ENCODE results near the gene WDFY1. TPM values are rescaled to one million over a fixed set of nuclear protein-coding genes. Genes with fewer than 3 reads are reported as not detected.
"Not testable (repeated sequence)": the region's sequence is repeated elsewhere in the genome, so short reads cannot be mapped to it uniquely, and the experiment has no call there.

WDFY1 gene
- total RNA-seq, 6 experiments from 2014 or later = 35.2 to 50.4 (median 44.7) TPM

GRCh38 chr2:223884399-223884798 is 60.7 kb downstream of the WDFY1 start:
- H3K9me3 Mint-ChIP-seq = no peaks in the 10 kb centered on the region
- DNase-seq = peak; percentile 68
- peaks cover 34% of the 10 kb centered on the region for H3K4me1 Mint-ChIP-seq (ENCODE audit: low read depth)
- H3K27ac Mint-ChIP-seq = peak overlapping the region; percentile 86
- no peak for TF ChIP-seq CTCF (IDR thresholded peaks at IDR 0.05)
- H3K4me3 Mint-ChIP-seq = peak overlapping the region; percentile 10; the same call in 1 of the 2 replicates
- peaks cover 4% of the 10 kb centered on the region; the same call in 1 of the 2 replicates for H3K27me3 Mint-ChIP-seq (ENCODE audit: insufficient read depth)
- peaks cover 32% of the 10 kb centered on the region for H3K36me3 Mint-ChIP-seq (ENCODE audit: low read depth)

- H3K36me3 Mint-ChIP-seq (ENCODE audit: low read depth) = peaks cover 36% of the 10 kb centered on the region
- no peak overlapping the region for H3K4me3 Mint-ChIP-seq
These were observed 62.4 kb downstream of the WDFY1 start for GRCh38 chr2:223882715-223883114.

GRCh38 chr2:223880796-223881195 is 64.3 kb downstream of the WDFY1 start:
- DNase-seq = no peak
- peaks cover 19% of the 10 kb centered on the region for H3K4me1 Mint-ChIP-seq (ENCODE audit: low read depth)
- H3K36me3 Mint-ChIP-seq (ENCODE audit: low read depth) = peaks cover 37% of the 10 kb centered on the region

More at GRCh38 chr2:223882715-223883114, 62.4 kb downstream of the WDFY1 start:
- Mint-ChIP-seq H3K27me3 (ENCODE audit: insufficient read depth) (peaks cover 4% of the 10 kb centered on the region), H3K9me3 (no peaks in the 10 kb centered on the region), H3K27ac (no peak overlapping the region), H3K4me1 (ENCODE audit: low read depth) (peaks cover 29% of the 10 kb centered on the region)
- TF ChIP-seq CTCF (IDR thresholded peaks at IDR 0.05) = no peak
- DNase-seq = no peak

GRCh38 chr2:223877721-223878410 is 67.3 kb downstream of the WDFY1 start:
- no peak overlapping the region for H3K4me3 Mint-ChIP-seq
- DNase-seq = no peak
- peaks cover 41% of the 10 kb centered on the region for H3K36me3 Mint-ChIP-seq (ENCODE audit: low read depth)
- H3K27me3 Mint-ChIP-seq (ENCODE audit: insufficient read depth) = peaks cover 4% of the 10 kb centered on the region; the same call in 1 of the 2 replicates
- no peaks in the 10 kb centered on the region for H3K4me1 Mint-ChIP-seq (ENCODE audit: low read depth)
- TF ChIP-seq CTCF (IDR thresholded peaks at IDR 0.05) = no peak
- no peak overlapping the region for H3K27ac Mint-ChIP-seq
- no peaks in the 10 kb centered on the region for H3K9me3 Mint-ChIP-seq

More at GRCh38 chr2:223880796-223881195, 64.3 kb downstream of the WDFY1 start:
- Mint-ChIP-seq H3K27me3 (ENCODE audit: insufficient read depth) (peaks cover 4% of the 10 kb centered on the region), H3K4me3 (no peak overlapping the region), H3K9me3 (no peaks in the 10 kb centered on the region), H3K27ac (no peak overlapping the region)
- TF ChIP-seq CTCF (IDR thresholded peaks at IDR 0.05) = no peak

GRCh38 chr2:223873672-223874071 is 71.5 kb downstream of the WDFY1 start:
- H3K4me3 Mint-ChIP-seq = no peak overlapping the region
- H3K9me3 Mint-ChIP-seq = no peaks in the 10 kb centered on the region
- peaks cover 41% of the 10 kb centered on the region for H3K36me3 Mint-ChIP-seq (ENCODE audit: low read depth)
- DNase-seq = no peak
- H3K27ac Mint-ChIP-seq = no peak overlapping the region
- peaks cover 4% of the 10 kb centered on the region for H3K27me3 Mint-ChIP-seq (ENCODE audit: insufficient read depth)
- peaks cover 7% of the 10 kb centered on the region for H3K4me1 Mint-ChIP-seq (ENCODE audit: low read depth)
- TF ChIP-seq CTCF (IDR thresholded peaks at IDR 0.05) = no peak

GRCh38 chr2:223872772-223873171 is 72.4 kb downstream of the WDFY1 start:
- not testable (repeated sequence) for H3K27ac Mint-ChIP-seq, DNase-seq

GRCh38 chr2:223871661-223872060 is 73.5 kb downstream of the WDFY1 start:
- not testable (repeated sequence) for DNase-seq

More at GRCh38 chr2:223872772-223873171, 72.4 kb downstream of the WDFY1 start:
- not testable (repeated sequence) for H3K27me3 Mint-ChIP-seq (ENCODE audit: insufficient read depth); H3K4me3 Mint-ChIP-seq; H3K9me3 Mint-ChIP-seq; H3K4me1 Mint-ChIP-seq (ENCODE audit: low read depth)
- H3K36me3 Mint-ChIP-seq (ENCODE audit: low read depth) = peaks cover 33% of the 10 kb centered on the region

More at GRCh38 chr2:223871661-223872060, 73.5 kb downstream of the WDFY1 start:
- H3K4me1 Mint-ChIP-seq (ENCODE audit: low read depth); H3K27ac Mint-ChIP-seq; H3K9me3 Mint-ChIP-seq; H3K4me3 Mint-ChIP-seq; H3K27me3 Mint-ChIP-seq (ENCODE audit: insufficient read depth): not testable (repeated sequence)
- peaks cover 22% of the 10 kb centered on the region for H3K36me3 Mint-ChIP-seq (ENCODE audit: low read depth)

All from HFFc6 (cell line).